ENCODE measurements around the gene MYH11.

MYH11 gene

GRCh38 chr16:15691046-15691445, 165.8 kb downstream of the MYH11 start:
- Histone ChIP-seq H3K79me2 (no peaks in the 10 kb centered on the region), H3K36me3 (ENCODE audit: control insufficient read depth, insufficient read depth, low read length) (no peaks in the 10 kb centered on the region), H3K4me2 (ENCODE audit: low read length) (no peak overlapping the region), H3K4me1 (no peaks in the 10 kb centered on the region), H3K9ac (no peak overlapping the region), H3K9me3 (ENCODE audit: control insufficient read depth, low read length) (no peaks in the 10 kb centered on the region), H2AFZ (no peak overlapping the region), H3K27me3 (ENCODE audit: control insufficient read depth, insufficient read depth, low read length) (no peaks in the 10 kb centered on the region), H3K27ac (no peak overlapping the region), H3K4me3 (ENCODE audit: low read depth, low read length) (no peak overlapping the region)
- no peak for TF ChIP-seq CTCF (IDR thresholded peaks at IDR 0.05)

- no peak overlapping the region for H3K4me3 ChIP-seq (ENCODE audit: low read depth, low read length)
- no peak overlapping the region for H3K27ac ChIP-seq
- no peak overlapping the region for H2AFZ ChIP-seq
- H3K27me3 ChIP-seq (ENCODE audit: control insufficient read depth, insufficient read depth, low read length): no peaks in the 10 kb centered on the region
- no peaks in the 10 kb centered on the region for H3K9me3 ChIP-seq (ENCODE audit: control insufficient read depth, low read length)
- no peaks in the 10 kb centered on the region for H3K36me3 ChIP-seq (ENCODE audit: control insufficient read depth, insufficient read depth, low read length)
- H3K79me2 ChIP-seq: no peaks in the 10 kb centered on the region
- no peak overlapping the region for H3K4me2 ChIP-seq (ENCODE audit: low read length)
- no peak overlapping the region for H3K9ac ChIP-seq
- TF ChIP-seq CTCF (IDR thresholded peaks at IDR 0.05): no peak
- no peaks in the 10 kb centered on the region for H3K4me1 ChIP-seq
Measured at GRCh38 chr16:15690296-15690695, 166.5 kb downstream of the MYH11 start.

- Histone ChIP-seq H3K36me3 (ENCODE audit: control insufficient read depth, insufficient read depth, low read length) (no peaks in the 10 kb centered on the region), H3K9me3 (ENCODE audit: control insufficient read depth, low read length) (no peaks in the 10 kb centered on the region), H3K27me3 (ENCODE audit: control insufficient read depth, insufficient read depth, low read length) (no peaks in the 10 kb centered on the region), H3K79me2 (no peaks in the 10 kb centered on the region), H3K4me3 (ENCODE audit: low read depth, low read length) (no peak overlapping the region), H3K9ac (no peak overlapping the region), H3K4me2 (ENCODE audit: low read length) (no peak overlapping the region), H3K4me1 (no peaks in the 10 kb centered on the region), H3K27ac (no peak overlapping the region), H2AFZ (no peak overlapping the region)
- TF ChIP-seq CTCF (IDR thresholded peaks at IDR 0.05): no peak
Measured at GRCh38 chr16:15689290-15689689, 167.5 kb downstream of the MYH11 start.

GRCh38 chr16:15686287-15686686, 170.5 kb downstream of the MYH11 start:
- H3K79me2 ChIP-seq: no peaks in the 10 kb centered on the region

More at GRCh38 chr16:15686287-15686686, 170.5 kb downstream of the MYH11 start:
- H3K27ac ChIP-seq: no peak overlapping the region
- H3K9me3 ChIP-seq (ENCODE audit: control insufficient read depth, low read length): no peaks in the 10 kb centered on the region
- no peaks in the 10 kb centered on the region for H3K36me3 ChIP-seq (ENCODE audit: control insufficient read depth, insufficient read depth, low read length)
- no peak overlapping the region for H2AFZ ChIP-seq
- H3K4me1 ChIP-seq: no peaks in the 10 kb centered on the region
- H3K4me3 ChIP-seq (ENCODE audit: low read depth, low read length): no peak overlapping the region
- H3K27me3 ChIP-seq (ENCODE audit: control insufficient read depth, insufficient read depth, low read length): no peaks in the 10 kb centered on the region
- TF ChIP-seq CTCF (IDR thresholded peaks at IDR 0.05): no peak
- H3K9ac ChIP-seq: no peak overlapping the region
- no peak overlapping the region for H3K4me2 ChIP-seq (ENCODE audit: low read length)
